ENCODE data around the gene SNX13. TPM values are rescaled to one million over a fixed set of nuclear protein-coding genes. Genes with fewer than 3 reads are reported as not detected.
A peak's percentile ranks its signal among the peaks of the same experiment; 100 is the strongest.

Gene SNX13
- total RNA-seq = 114 TPM
- polyA plus RNA-seq = 16.8 TPM

GRCh38 chr7:17940302-17940883 lies at the start of gene SNX13:
SNX13 (minus strand) TSS chr7:17940494; CDS start chr7:17940295, 199 bp downstream.
- Histone ChIP-seq H3K36me3 (ENCODE audit: insufficient read depth) (no peaks in the 10 kb centered on the region), H3K27ac (ENCODE audit: low read depth) (peak within 1 kb of the TSS; percentile 96), H3K4me1 (ENCODE audit: insufficient read depth) (no peaks in the 10 kb centered on the region), H3K4me3 (ENCODE audit: low read depth, low read length) (peak within 1 kb of the TSS; percentile 76)
- WGBS = under 1% methylated on average over 66 of the region's 66 CpGs
- DNase-seq (ENCODE audit: extremely low spot score) = peak; percentile 73

- 93% methylated on average over 5 of the region's 5 CpGs for WGBS
- no peaks in the 10 kb centered on the region for H3K36me3 ChIP-seq (ENCODE audit: insufficient read depth)
- H3K4me1 ChIP-seq (ENCODE audit: insufficient read depth) = peaks cover 2% of the 10 kb centered on the region
- no peak overlapping the region for H3K27ac ChIP-seq (ENCODE audit: low read depth)
- no peak overlapping the region for H3K4me3 ChIP-seq (ENCODE audit: low read depth, low read length)
- no peak for DNase-seq (ENCODE audit: extremely low spot score)
Observed at GRCh38 chr7:17989546-17989945, 49.3 kb upstream of the SNX13 start.

GRCh38 chr7:17988858-17989257 lies 48.6 kb upstream of the SNX13 start:
- Histone ChIP-seq H3K4me1 (ENCODE audit: insufficient read depth) (peaks cover 2% of the 10 kb centered on the region), H3K4me3 (ENCODE audit: low read depth, low read length) (no peak overlapping the region), H3K36me3 (ENCODE audit: insufficient read depth) (no peaks in the 10 kb centered on the region), H3K27ac (ENCODE audit: low read depth) (no peak overlapping the region)
- no peak for DNase-seq (ENCODE audit: extremely low spot score)
- WGBS = 93% methylated on average over 6 of the region's 6 CpGs

- H3K4me3 ChIP-seq (ENCODE audit: low read depth, low read length) = no peak overlapping the region
- H3K4me1 ChIP-seq (ENCODE audit: insufficient read depth) = peaks cover 2% of the 10 kb centered on the region
- H3K27ac ChIP-seq (ENCODE audit: low read depth) = no peak overlapping the region
- DNase-seq (ENCODE audit: extremely low spot score) = no peak
- WGBS = 88% methylated on average over 6 of the region's 6 CpGs
- H3K36me3 ChIP-seq (ENCODE audit: insufficient read depth) = no peaks in the 10 kb centered on the region
Observed at GRCh38 chr7:17988141-17988540, 47.8 kb upstream of the SNX13 start.

- Histone ChIP-seq H3K36me3 (ENCODE audit: insufficient read depth) (no peaks in the 10 kb centered on the region), H3K4me3 (ENCODE audit: low read depth, low read length) (no peak overlapping the region), H3K27ac (ENCODE audit: low read depth) (no peak overlapping the region), H3K4me1 (ENCODE audit: insufficient read depth) (peaks cover 2% of the 10 kb centered on the region)
- no peak for DNase-seq (ENCODE audit: extremely low spot score)
- WGBS = 28% methylated on average over 1 of the region's 1 CpG
Observed at GRCh38 chr7:17986851-17987250, 46.6 kb upstream of the SNX13 start.

GRCh38 chr7:17985473-17986239 lies 45.4 kb upstream of the SNX13 start:
- 90% methylated on average over 6 of the region's 6 CpGs for WGBS
- Histone ChIP-seq H3K27ac (ENCODE audit: low read depth) (no peak overlapping the region), H3K4me3 (ENCODE audit: low read depth, low read length) (no peak overlapping the region), H3K36me3 (ENCODE audit: insufficient read depth) (no peaks in the 10 kb centered on the region), H3K4me1 (ENCODE audit: insufficient read depth) (peaks cover 2% of the 10 kb centered on the region)
- DNase-seq (ENCODE audit: extremely low spot score) = no peak

GRCh38 chr7:17984288-17984687 lies 44.0 kb upstream of the SNX13 start:
- no peak for DNase-seq (ENCODE audit: extremely low spot score)
- no peak overlapping the region for H3K4me3 ChIP-seq (ENCODE audit: low read depth, low read length)
- H3K36me3 ChIP-seq (ENCODE audit: insufficient read depth) = no peaks in the 10 kb centered on the region
- 98% methylated on average over 1 of the region's 1 CpG for WGBS
- peaks cover 2% of the 10 kb centered on the region for H3K4me1 ChIP-seq (ENCODE audit: insufficient read depth)
- H3K27ac ChIP-seq (ENCODE audit: low read depth) = no peak overlapping the region

GRCh38 chr7:17983221-17984062 lies 43.1 kb upstream of the SNX13 start:
- 37% methylated on average over 3 of the region's 3 CpGs for whole genome bisulfite sequencing
- Histone ChIP-seq H3K4me1 (ENCODE audit: insufficient read depth) (peaks cover 2% of the 10 kb centered on the region), H3K27ac (ENCODE audit: low read depth) (no peak overlapping the region), H3K4me3 (ENCODE audit: low read depth, low read length) (no peak overlapping the region), H3K36me3 (ENCODE audit: insufficient read depth) (no peaks in the 10 kb centered on the region)
- no peak for DNase-seq (ENCODE audit: extremely low spot score)

GRCh38 chr7:17976952-17977351 lies 36.7 kb upstream of the SNX13 start:
- H3K4me3 ChIP-seq (ENCODE audit: low read depth, low read length) = no peak overlapping the region
- H3K36me3 ChIP-seq (ENCODE audit: insufficient read depth) = no peaks in the 10 kb centered on the region
- H3K27ac ChIP-seq (ENCODE audit: low read depth) = no peak overlapping the region
- no peaks in the 10 kb centered on the region for H3K4me1 ChIP-seq (ENCODE audit: insufficient read depth)
- no peak for DNase-seq (ENCODE audit: extremely low spot score)
- WGBS = 45% methylated on average over 2 of the region's 2 CpGs

- H3K36me3 ChIP-seq (ENCODE audit: insufficient read depth) = no peaks in the 10 kb centered on the region
- WGBS = 69% methylated on average over 2 of the region's 2 CpGs
- no peak overlapping the region for H3K27ac ChIP-seq (ENCODE audit: low read depth)
- peaks cover 1% of the 10 kb centered on the region for H3K4me1 ChIP-seq (ENCODE audit: insufficient read depth)
- no peak overlapping the region for H3K4me3 ChIP-seq (ENCODE audit: low read depth, low read length)
- no peak for DNase-seq (ENCODE audit: extremely low spot score)
Observed at GRCh38 chr7:17971411-17971810, 31.1 kb upstream of the SNX13 start.

- Histone ChIP-seq H3K4me1 (ENCODE audit: insufficient read depth) (peaks cover 2% of the 10 kb centered on the region), H3K36me3 (ENCODE audit: insufficient read depth) (no peaks in the 10 kb centered on the region), H3K4me3 (ENCODE audit: low read depth, low read length) (no peak overlapping the region), H3K27ac (ENCODE audit: low read depth) (no peak overlapping the region)
- WGBS = 63% methylated on average over 5 of the region's 5 CpGs
- no peak for DNase-seq (ENCODE audit: extremely low spot score)
Observed at GRCh38 chr7:17968791-17969715, 28.8 kb upstream of the SNX13 start.

- H3K36me3 ChIP-seq (ENCODE audit: insufficient read depth) = no peaks in the 10 kb centered on the region
- 72% methylated on average over 3 of the region's 3 CpGs for WGBS
- H3K4me1 ChIP-seq (ENCODE audit: insufficient read depth) = peaks cover 3% of the 10 kb centered on the region
- no peak overlapping the region for H3K4me3 ChIP-seq (ENCODE audit: low read depth, low read length)
- no peak for DNase-seq (ENCODE audit: extremely low spot score)
- H3K27ac ChIP-seq (ENCODE audit: low read depth) = no peak overlapping the region
Observed at GRCh38 chr7:17966706-17967105, 26.4 kb upstream of the SNX13 start.

GRCh38 chr7:17965603-17966002 lies 25.3 kb upstream of the SNX13 start:
- no peak for DNase-seq (ENCODE audit: extremely low spot score)
- no peaks in the 10 kb centered on the region for H3K36me3 ChIP-seq (ENCODE audit: insufficient read depth)
- no peak overlapping the region for H3K27ac ChIP-seq (ENCODE audit: low read depth)
- H3K4me3 ChIP-seq (ENCODE audit: low read depth, low read length) = no peak overlapping the region
- H3K4me1 ChIP-seq (ENCODE audit: insufficient read depth) = peaks cover 3% of the 10 kb centered on the region

All from urinary bladder (tissue), 4 donors.